LoVo (cell line): ENCODE measurements around the gene TBCEL.
"Not testable (repeated sequence)": the region's sequence is repeated elsewhere in the genome, so short reads cannot be mapped to it uniquely, and the experiment has no call there.

Source experiments
- DNase-seq: peaks from one replicate; pipeline ENCODE4 v3.0.0-alpha.2; 2016; ENCODE audit warnings: low spot score

TBCEL gene

GRCh38 chr11:121029813-121030445, 6.0 kb downstream of the TBCEL start:
- DNase-seq: no peak

GRCh38 chr11:121031167-121031566, 7.3 kb downstream of the TBCEL start:
- DNase-seq: no peak

GRCh38 chr11:121031648-121032047, 7.7 kb downstream of the TBCEL start:
- DNase-seq: not testable (repeated sequence)

GRCh38 chr11:121032546-121032945, 8.6 kb downstream of the TBCEL start:
- no peak for DNase-seq

GRCh38 chr11:121033635-121034034, 9.7 kb downstream of the TBCEL start:
- DNase-seq: no peak

GRCh38 chr11:121035169-121035755, 11.4 kb downstream of the TBCEL start:
- DNase-seq: no peak

- no peak for DNase-seq
Observed at GRCh38 chr11:121035780-121036179, 11.9 kb downstream of the TBCEL start.

GRCh38 chr11:121037016-121037415, 13.1 kb downstream of the TBCEL start:
- no peak for DNase-seq

- DNase-seq: no peak
Observed at GRCh38 chr11:121038648-121039409, 14.9 kb downstream of the TBCEL start.

GRCh38 chr11:121039971-121040613, 16.2 kb downstream of the TBCEL start:
- no peak for DNase-seq

GRCh38 chr11:121040614-121041002, 16.7 kb downstream of the TBCEL start:
- no peak for DNase-seq

- no peak for DNase-seq
Observed at GRCh38 chr11:121041072-121041471, 17.2 kb downstream of the TBCEL start.

- DNase-seq: no peak
Observed at GRCh38 chr11:121042296-121042695, 18.4 kb downstream of the TBCEL start.

GRCh38 chr11:121047926-121048325, 24.0 kb downstream of the TBCEL start:
- no peak for DNase-seq

- DNase-seq: no peak
Observed at GRCh38 chr11:121048464-121049233, 24.7 kb downstream of the TBCEL start.

GRCh38 chr11:121053244-121053643, 29.3 kb downstream of the TBCEL start:
- no peak for DNase-seq

- no peak for DNase-seq
Observed at GRCh38 chr11:121054266-121054665, 30.4 kb downstream of the TBCEL start.

- DNase-seq: no peak
Observed at GRCh38 chr11:121055076-121055475, 31.2 kb downstream of the TBCEL start.

GRCh38 chr11:121057922-121058321, 34.0 kb downstream of the TBCEL start:
- DNase-seq: no peak

GRCh38 chr11:121058941-121059340, 35.0 kb downstream of the TBCEL start:
- no peak for DNase-seq

GRCh38 chr11:121059605-121060004, 35.7 kb downstream of the TBCEL start:
- no peak for DNase-seq

GRCh38 chr11:121063728-121064127, 39.8 kb downstream of the TBCEL start:
- DNase-seq: no peak
